BJ (cell line): Measurements from ENCODE around the gene KEL. TPM values are rescaled to one million over a fixed set of nuclear protein-coding genes. Genes with fewer than 3 reads are reported as not detected.

Experiments used
- CTCF ChIA-PET: fragments of 350-600 bp; formaldehyde crosslinking; extraction: SDS; loops from one replicate; lab custom pipeline; 2021; ENCODE audit warnings: antibody characterized with exemption, inconsistent platforms; lab: Yijun Ruan, JAX
- POLR2A ChIA-PET: fragments of 300-600 bp; sonication (Branson Sonifier 250); formaldehyde crosslinking; extraction: SDS; loops from one replicate; lab custom pipeline; 2021; ENCODE audit warnings: antibody characterized with exemption; lab: Charles Lee
- DNase-seq: peaks from one replicate; pipeline ENCODE4 v3.0.0-alpha.2; 2011; ENCODE audit warnings: low read depth
- H3K27me3 ChIP-seq: 2 replicates; pipeline ENCODE4 v1.6.0; 2011; ENCODE audit warnings: low read length; ENCODE audit not compliant: control insufficient read depth, insufficient read depth
- H3K36me3 ChIP-seq: 2 replicates; pipeline ENCODE4 v1.5.1; 2011; ENCODE audit warnings: low read length; ENCODE audit not compliant: control insufficient read depth, insufficient read depth
- H3K4me3 ChIP-seq: 2 replicates; pipeline ENCODE4 v1.5.1; 2011; ENCODE audit warnings: low read depth, mild to moderate bottlenecking, control low read depth, low read length
- polyA plus RNA-seq: library from polyadenylated mRNA; depleted of rRNA; stranded (reverse); fragments of >200 nt; gene quantifications from 2 replicates; pipeline ENCODE4 v1.2.3, GENCODE V29; 2011
- TF ChIP-seq, protein P1 (sequence below): IDR thresholded peaks from 2 replicates; pipeline ENCODE4 v1.5.1; 2011; ENCODE audit warnings: low read depth, mild to moderate bottlenecking, control low read depth, inconsistent platforms, low read length, moderate library complexity; ENCODE audit not compliant: insufficient read depth

The KEL gene
- polyA plus RNA-seq, 1 experiment: 0.31 TPM

DNA sequence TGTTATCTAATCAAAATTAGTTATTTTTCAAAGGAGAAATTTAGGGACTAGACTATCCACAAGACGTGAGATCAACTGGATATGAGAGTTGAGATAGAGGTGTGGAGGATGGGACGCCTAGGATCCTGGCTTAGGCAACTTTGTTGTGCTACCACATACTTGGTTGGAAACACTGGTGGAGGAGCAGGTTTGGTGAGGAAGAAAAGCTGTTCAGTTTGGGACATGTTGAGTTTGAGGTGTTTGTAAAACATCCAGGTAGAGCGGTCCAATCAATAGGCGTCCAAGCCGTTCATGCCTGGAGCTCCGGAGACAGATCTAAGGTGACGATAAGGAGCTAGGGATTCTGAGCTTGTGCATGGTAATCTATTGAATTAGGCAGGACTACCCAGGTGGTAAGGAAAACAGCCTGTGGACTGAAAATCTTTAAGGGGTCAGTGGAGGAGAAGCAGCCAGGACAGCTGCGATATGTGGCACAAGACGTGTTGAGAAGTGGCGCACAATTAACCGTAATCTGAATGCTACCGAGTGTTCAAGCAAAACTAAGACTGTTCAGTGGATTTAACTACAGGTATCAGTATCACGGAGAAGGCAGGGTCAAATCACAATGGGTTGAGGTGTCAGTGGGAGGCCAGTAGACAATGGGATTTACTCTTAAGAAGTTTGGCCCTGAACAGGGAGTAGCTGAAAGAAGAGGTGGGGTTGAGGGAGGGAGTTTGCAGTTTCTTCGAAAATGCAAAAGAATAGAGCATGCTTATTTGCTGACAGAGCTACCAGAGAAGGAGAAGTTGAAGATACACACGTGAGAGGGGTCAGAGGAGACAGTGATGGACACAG lies 60.5 kb downstream of the KEL start:
- POLR2A ChIA-PET: interaction anchor here (0.6 kb wide), 1 partner anchor 81 kb away, joined by 7 read pairs; no protein-coding TSS in a partner anchor

DNA sequence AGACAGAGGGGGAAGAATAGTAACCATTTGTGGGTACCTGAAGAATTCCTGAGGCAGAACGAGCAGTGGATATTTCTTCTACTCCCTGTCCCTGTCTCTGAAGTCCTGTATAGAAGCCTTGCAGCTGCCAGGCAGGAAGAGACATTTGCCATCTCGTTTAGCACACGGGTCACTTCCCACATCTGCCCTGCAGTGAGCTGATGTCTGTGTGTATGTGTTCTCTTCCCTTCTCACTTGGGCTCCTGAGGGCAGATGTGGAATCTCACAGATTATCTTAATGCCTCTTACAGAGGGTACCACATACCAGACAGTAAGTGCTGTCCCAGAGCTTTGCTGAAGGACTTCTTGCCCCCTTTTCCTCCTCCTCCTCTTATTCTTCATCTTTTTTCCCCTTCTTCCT lies 62.5 kb downstream of the KEL start:
- ChIA-PET CTCF (no interaction called here), POLR2A (no interaction called here)
- no peak for DNase-seq
- Histone ChIP-seq H3K36me3 (no peaks in the 10 kb centered on the region), H3K4me3 (no peak overlapping the region), H3K27me3 (no peaks in the 10 kb centered on the region)
- TF ChIP-seq, protein P1, sequence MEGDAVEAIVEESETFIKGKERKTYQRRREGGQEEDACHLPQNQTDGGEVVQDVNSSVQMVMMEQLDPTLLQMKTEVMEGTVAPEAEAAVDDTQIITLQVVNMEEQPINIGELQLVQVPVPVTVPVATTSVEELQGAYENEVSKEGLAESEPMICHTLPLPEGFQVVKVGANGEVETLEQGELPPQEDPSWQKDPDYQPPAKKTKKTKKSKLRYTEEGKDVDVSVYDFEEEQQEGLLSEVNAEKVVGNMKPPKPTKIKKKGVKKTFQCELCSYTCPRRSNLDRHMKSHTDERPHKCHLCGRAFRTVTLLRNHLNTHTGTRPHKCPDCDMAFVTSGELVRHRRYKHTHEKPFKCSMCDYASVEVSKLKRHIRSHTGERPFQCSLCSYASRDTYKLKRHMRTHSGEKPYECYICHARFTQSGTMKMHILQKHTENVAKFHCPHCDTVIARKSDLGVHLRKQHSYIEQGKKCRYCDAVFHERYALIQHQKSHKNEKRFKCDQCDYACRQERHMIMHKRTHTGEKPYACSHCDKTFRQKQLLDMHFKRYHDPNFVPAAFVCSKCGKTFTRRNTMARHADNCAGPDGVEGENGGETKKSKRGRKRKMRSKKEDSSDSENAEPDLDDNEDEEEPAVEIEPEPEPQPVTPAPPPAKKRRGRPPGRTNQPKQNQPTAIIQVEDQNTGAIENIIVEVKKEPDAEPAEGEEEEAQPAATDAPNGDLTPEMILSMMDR: no peak

More for the DNA sequence above, 60.5 kb downstream of the KEL start:
- no peak for DNase-seq
- H3K27me3 ChIP-seq: no peaks in the 10 kb centered on the region
- CTCF ChIA-PET: interaction anchor here (0.7 to 0.9 kb wide), 2 partner anchors 8 to 14 kb away, joined by 3 read pairs; no protein-coding TSS in a partner anchor
- H3K36me3 ChIP-seq: no peaks in the 10 kb centered on the region
- H3K4me3 ChIP-seq: no peak overlapping the region
- TF ChIP-seq, protein P1: no peak

DNA sequence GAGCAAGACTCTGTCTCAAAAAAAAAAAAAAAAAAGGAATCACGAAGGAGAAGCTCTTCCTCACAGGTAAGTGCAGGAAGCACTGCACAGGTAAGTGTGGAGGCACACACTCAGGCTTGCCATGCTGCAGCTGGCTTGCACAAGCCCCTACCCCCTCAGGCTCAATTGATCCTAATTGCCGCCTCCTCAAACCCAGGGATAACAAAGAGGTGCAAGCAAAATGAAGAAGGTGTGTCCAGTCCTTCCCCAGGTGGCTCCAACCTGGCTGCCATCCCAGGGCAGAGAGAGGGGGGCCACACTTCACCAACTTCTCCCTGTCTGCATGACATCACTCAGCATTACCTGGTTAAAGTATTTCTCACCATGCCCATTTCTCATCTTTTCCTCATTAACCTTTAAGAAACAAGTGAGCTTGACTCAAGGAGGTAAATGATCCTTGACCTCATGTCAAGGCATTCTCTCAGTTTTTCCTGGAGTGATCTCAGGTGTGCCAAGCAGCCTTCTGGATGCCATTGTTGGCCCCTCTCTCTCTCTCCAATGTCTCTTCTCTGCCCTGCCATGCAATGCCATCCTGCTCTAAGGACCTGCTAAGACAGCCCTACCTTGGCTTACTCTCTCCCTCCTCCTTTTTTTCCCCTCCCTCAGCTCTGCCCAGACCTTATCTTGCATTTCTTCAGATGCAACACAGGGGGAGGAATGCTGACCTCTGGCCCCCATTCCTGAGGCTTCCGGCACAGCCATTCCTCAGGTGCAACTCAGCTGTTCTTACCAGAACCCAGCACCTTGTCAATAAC lies 63.6 kb downstream of the KEL start:
- TF ChIP-seq, protein P1: no peak
- Histone ChIP-seq H3K4me3 (no peak overlapping the region), H3K36me3 (no peaks in the 10 kb centered on the region), H3K27me3 (no peaks in the 10 kb centered on the region)
- POLR2A ChIA-PET: no interaction called here
- CTCF ChIA-PET: no interaction called here
- DNase-seq: no peak

DNA sequence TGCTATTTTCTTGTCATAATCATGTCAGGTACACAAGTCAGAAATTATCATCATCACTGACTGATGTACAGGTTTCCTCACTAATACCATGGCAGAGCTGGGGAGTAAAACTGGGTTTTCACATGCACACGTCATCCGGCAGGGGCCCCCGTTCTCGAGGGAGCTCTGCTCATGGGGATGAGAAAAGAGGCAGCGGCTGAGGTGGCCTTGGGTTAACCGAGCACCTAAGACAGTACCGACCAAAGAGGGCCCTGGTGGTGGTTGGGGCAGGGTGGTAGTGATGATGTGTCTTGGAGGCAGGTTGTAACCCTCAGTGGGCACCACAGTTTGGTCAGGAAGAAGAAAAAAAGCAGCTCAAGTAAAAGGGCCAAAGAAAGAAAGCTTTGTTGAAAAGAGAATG lies 64.5 kb downstream of the KEL start:
- DNase-seq: no peak
- Histone ChIP-seq H3K4me3 (no peak overlapping the region), H3K36me3 (no peaks in the 10 kb centered on the region), H3K27me3 (no peaks in the 10 kb centered on the region)
- TF ChIP-seq, protein P1: no peak
- ChIA-PET CTCF (interaction anchor here (1.0 kb wide), 1 partner anchor 17 kb away, joined by 3 read pairs; no protein-coding TSS in a partner anchor), POLR2A (no interaction called here)
